Right lobe of liver (tissue), 4 donors: ENCODE results near the gene ARHGEF16.

Source experiments
- POLR2A ChIP-seq: fragments of 450-650 bp; IDR thresholded peaks from one replicate; pipeline ENCODE4 v1.6.1; 2017; ENCODE audit warnings: antibody characterized with exemption, mild to moderate bottlenecking
- TF ChIP-seq, protein P1 (sequence below), 4 donors: fragments of 200-600 bp in 3 of 4; fragments of 450-650 bp in 1 of 4; IDR thresholded peaks; one replicate each; pipeline versions ENCODE4 v1.5.1 to v1.8.0; 2016 to 2022; ENCODE audit warnings: antibody characterized with exemption in 4 of 4, mild to moderate bottlenecking in 2 of 4
- donor health status: DM: no; HTN: no; CAD: no.
- donor health status: DM: no; HTN: no; CAD: no.
- donor health status: DM: no; HTN: yes; CAD: no.

GRCh38 chr1:3405974-3406867 is 48.2 kb upstream of the ARHGEF16 start:
- TF ChIP-seq, protein P1, sequence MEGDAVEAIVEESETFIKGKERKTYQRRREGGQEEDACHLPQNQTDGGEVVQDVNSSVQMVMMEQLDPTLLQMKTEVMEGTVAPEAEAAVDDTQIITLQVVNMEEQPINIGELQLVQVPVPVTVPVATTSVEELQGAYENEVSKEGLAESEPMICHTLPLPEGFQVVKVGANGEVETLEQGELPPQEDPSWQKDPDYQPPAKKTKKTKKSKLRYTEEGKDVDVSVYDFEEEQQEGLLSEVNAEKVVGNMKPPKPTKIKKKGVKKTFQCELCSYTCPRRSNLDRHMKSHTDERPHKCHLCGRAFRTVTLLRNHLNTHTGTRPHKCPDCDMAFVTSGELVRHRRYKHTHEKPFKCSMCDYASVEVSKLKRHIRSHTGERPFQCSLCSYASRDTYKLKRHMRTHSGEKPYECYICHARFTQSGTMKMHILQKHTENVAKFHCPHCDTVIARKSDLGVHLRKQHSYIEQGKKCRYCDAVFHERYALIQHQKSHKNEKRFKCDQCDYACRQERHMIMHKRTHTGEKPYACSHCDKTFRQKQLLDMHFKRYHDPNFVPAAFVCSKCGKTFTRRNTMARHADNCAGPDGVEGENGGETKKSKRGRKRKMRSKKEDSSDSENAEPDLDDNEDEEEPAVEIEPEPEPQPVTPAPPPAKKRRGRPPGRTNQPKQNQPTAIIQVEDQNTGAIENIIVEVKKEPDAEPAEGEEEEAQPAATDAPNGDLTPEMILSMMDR (IDR thresholded peaks at IDR 0.05), result no peak
- TF ChIP-seq POLR2A, result no peak
